Thyroid gland (tissue), 4 donors: ENCODE results near the gene RANBP10. TPM values are rescaled to one million over a fixed set of nuclear protein-coding genes. Genes with fewer than 3 reads are reported as not detected.
A peak's percentile ranks its signal among the peaks of the same experiment; 100 is the strongest.
"Not testable (repeated sequence)": the region's sequence is repeated elsewhere in the genome, so short reads cannot be mapped to it uniquely, and the experiment has no call there.

Experiments
- DNase-seq, 2 donors: peaks; one replicate each; pipeline ENCODE4 v3.0.0-alpha.2; 2019
- H3K27ac ChIP-seq, 3 donors: fragments of 200-600 bp; sonication (generic); 1 replicate in 2 of 3; 2 replicates in 1 of 3; pipeline ENCODE4 v1.5.1; 2016 to 2019; ENCODE audit warnings: mild to moderate bottlenecking in 1 of 3, moderate library complexity in 1 of 3
- H3K27me3 ChIP-seq: fragments of 200-600 bp; sonication (generic); one replicate; pipeline ENCODE4 v1.5.1; 2019
- H3K36me3 ChIP-seq, 2 donors: fragments of 200-600 bp; sonication (generic); one replicate each; pipeline ENCODE4 v1.5.1; 2016 to 2019
- H3K4me1 ChIP-seq, 2 donors: fragments of 200-600 bp; sonication (generic); one replicate each; pipeline ENCODE4 v1.5.1; 2017 to 2019
- H3K4me3 ChIP-seq, 3 donors: fragments of 200-600 bp; sonication (generic); replicated peaks in 1 of 3; 1 replicate in 2 of 3; 2 replicates in 1 of 3; pipeline ENCODE4 v1.5.1; 2016; ENCODE audit warnings: mild to moderate bottlenecking in 1 of 3
- H3K9me3 ChIP-seq: fragments of 200-600 bp; sonication (generic); one replicate; pipeline ENCODE4 v1.5.1; 2017
- POLR2A ChIP-seq, 2 donors: fragments of 450-650 bp; IDR thresholded peaks; one replicate each; pipeline ENCODE4 v1.6.1; 2017; ENCODE audit warnings: antibody characterized with exemption in 2 of 2, mild to moderate bottlenecking in 2 of 2, moderate library complexity in 1 of 2
- WGBS, 2 donors: methylation state at CpG; one replicate each; pipeline ENCODE4 v1.1.5; 2017; 5-methylcytosine and 5-hydroxymethylcytosine counted together
- intact Hi-C: fragments of 100-400 bp; cut with DNase I; formaldehyde crosslinking; loops from one replicate; pipeline ENCODE4 v1.15.1; 2023
- total RNA-seq, 4 donors: library from RNA; depleted of rRNA; stranded (reverse); fragments of >200 nt; gene quantifications; one replicate each; pipeline ENCODE4 v1.2.3, GENCODE V29; 2016
- TF ChIP-seq, protein P1 (sequence below), 6 experiments: fragments of 200-600 bp in 3 of 6; fragments of 450-650 bp in 3 of 6; sonication (generic) in 3 of 6; IDR thresholded peaks; one replicate each; pipeline ENCODE4 v1.5.1; 2016 to 2019; ENCODE audit warnings: antibody characterized with exemption in 6 of 6, mild to moderate bottlenecking in 2 of 6, inconsistent platforms in 1 of 6, moderate library complexity in 1 of 6

Gene RANBP10
- total RNA-seq, 4 donors from 2014 or later: 9.2 to 13.0 (median 11.0) TPM

DNA sequence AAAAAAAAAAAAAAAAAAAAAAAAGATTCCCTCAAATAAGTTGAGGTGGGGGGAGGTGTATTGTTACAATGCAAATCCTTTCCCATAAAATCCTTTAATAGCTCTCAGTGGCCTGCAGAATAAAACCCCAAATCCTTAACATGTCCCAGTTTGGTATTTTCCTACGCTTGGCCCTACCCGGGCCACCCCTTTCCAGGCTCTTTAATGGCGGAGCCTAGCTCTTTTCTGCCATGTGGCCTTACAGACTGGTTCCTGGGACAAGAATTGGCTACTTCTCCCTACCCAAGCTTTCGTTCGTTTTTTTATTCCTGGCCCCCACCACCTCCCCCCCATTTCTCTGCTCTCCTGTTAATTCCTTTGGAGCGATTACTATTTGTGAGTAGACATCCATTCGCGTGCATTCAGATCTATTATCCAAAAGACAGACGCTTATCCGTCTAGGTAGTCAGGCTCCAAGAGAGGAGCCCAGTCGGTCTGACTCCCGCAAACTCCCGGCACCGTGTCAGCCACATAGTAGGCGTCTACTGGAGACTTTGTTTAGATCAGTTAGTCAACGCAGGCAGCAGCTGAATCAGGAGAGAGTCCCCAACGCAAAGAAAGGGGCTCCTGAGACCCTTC is 34.9 kb upstream of the RANBP10 start:
- DNase-seq: no peak
- TF ChIP-seq POLR2A (IDR thresholded peaks at IDR 0.05): no peak
- TF ChIP-seq, protein P1, sequence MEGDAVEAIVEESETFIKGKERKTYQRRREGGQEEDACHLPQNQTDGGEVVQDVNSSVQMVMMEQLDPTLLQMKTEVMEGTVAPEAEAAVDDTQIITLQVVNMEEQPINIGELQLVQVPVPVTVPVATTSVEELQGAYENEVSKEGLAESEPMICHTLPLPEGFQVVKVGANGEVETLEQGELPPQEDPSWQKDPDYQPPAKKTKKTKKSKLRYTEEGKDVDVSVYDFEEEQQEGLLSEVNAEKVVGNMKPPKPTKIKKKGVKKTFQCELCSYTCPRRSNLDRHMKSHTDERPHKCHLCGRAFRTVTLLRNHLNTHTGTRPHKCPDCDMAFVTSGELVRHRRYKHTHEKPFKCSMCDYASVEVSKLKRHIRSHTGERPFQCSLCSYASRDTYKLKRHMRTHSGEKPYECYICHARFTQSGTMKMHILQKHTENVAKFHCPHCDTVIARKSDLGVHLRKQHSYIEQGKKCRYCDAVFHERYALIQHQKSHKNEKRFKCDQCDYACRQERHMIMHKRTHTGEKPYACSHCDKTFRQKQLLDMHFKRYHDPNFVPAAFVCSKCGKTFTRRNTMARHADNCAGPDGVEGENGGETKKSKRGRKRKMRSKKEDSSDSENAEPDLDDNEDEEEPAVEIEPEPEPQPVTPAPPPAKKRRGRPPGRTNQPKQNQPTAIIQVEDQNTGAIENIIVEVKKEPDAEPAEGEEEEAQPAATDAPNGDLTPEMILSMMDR (IDR thresholded peaks at IDR 0.05): no peak
- Histone ChIP-seq H3K4me3 (peak overlapping the region in 1 of 3 donors; percentile 62), H3K36me3 (no peaks in the 10 kb centered on the region), H3K4me1 (peaks cover 33 to 35% of the 10 kb centered on the region in 2 donors), H3K27me3 (no peaks in the 10 kb centered on the region), H3K9me3 (no peaks in the 10 kb centered on the region), H3K27ac (peak overlapping the region; percentile 100)
- 48 to 58% methylated on average over 15 to 17 of the region's 17 CpGs for WGBS, 2 donors
- intact Hi-C loops: loop anchor here (5.0 kb wide), 1 partner anchor 34 kb away; the partner anchor contains the start of genes RANBP10 and TSNAXIP1

DNA sequence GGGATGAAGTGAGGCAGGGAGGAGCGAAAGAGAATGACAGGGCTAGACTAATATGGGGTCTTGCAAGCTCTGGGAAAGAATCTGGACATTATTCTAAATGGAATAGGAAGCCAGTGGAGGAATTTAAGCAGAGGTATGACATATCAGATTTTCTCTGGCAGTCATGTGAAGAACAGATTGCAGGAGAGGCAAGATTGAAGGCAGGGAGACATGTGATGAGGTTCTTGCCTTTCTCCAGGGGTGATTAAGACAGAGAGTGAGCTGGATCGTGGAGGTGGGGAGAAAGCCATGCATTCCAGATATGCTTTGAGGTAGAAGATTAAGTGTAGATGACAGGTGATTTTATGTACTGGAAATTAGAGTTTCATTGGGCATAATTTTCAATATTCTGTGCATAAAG is 31.5 kb upstream of the RANBP10 start:
- TF ChIP-seq POLR2A (IDR thresholded peaks at IDR 0.05): no peak
- TF ChIP-seq, protein P1 (IDR thresholded peaks at IDR 0.05): no peak
- intact Hi-C loops: no loop called here
- H3K9me3 ChIP-seq: no peaks in the 10 kb centered on the region
- H3K4me3 ChIP-seq: no peak overlapping the region
- H3K36me3 ChIP-seq: no peaks in the 10 kb centered on the region
- peaks cover 8 to 11% of the 10 kb centered on the region in 2 donors for H3K4me1 ChIP-seq
- H3K27ac ChIP-seq: no peak overlapping the region
- no peaks in the 10 kb centered on the region for H3K27me3 ChIP-seq
- DNase-seq: no peak
- WGBS, 2 donors: 88 to 91% methylated on average over 2 of the region's 2 CpGs

DNA sequence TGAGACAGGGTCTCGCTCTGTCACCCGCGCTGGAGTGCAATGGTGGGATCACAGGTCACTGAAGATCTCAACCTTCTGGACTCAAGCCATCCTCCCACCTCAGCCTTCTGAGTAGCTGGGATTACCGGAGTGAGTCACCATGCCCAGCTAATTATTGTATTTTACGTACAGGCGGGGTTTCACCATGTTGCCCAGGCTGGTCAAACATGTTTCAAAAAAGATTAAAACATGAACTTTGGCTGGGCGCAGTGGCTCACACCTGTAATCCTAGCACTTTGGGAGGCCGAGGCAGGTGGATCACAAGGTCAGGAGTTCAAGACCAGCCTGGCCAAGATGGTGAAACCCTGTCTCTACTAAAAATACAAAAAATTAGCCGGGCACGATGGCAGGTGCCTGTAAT is 30.8 kb upstream of the RANBP10 start:
- H3K36me3 ChIP-seq, H3K27me3 ChIP-seq, intact Hi-C loops: not testable (repeated sequence)

DNA sequence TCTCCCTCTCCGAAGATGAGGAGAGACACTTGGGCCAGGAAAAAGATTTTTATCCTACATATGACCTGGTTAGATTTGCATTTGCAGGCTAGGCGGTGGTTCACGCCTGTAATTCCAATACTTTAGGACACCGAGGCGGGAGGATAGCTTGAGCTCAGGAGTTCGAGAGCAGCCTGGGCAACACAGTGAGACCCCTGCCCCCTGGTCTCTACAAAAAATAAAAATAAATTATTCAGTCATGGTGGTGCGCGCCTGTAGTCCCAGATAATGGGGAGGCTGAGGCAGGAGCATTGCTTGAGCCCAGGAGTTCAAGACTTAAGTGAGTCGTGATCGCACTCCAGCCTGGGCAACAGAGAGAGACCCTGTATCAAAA is 27.9 kb upstream of the RANBP10 start:
- Histone ChIP-seq H3K9me3 (no peaks in the 10 kb centered on the region), H3K4me1 (peaks cover 8 to 13% of the 10 kb centered on the region in 2 donors), H3K27me3 (no peaks in the 10 kb centered on the region), H3K4me3 (no peak overlapping the region), H3K27ac (peak overlapping the region in 1 of 3 donors; percentile 43), H3K36me3 (peaks cover 7 to 12% of the 10 kb centered on the region in 2 donors)
- TF ChIP-seq POLR2A (IDR thresholded peaks at IDR 0.05): no peak
- TF ChIP-seq, protein P1 (IDR thresholded peaks at IDR 0.05): no peak
- 74 to 81% methylated on average over 10 of the region's 10 CpGs for WGBS, 2 donors
- no peak for DNase-seq
- intact Hi-C loops: no loop called here

More for the DNA sequence above, 30.8 kb upstream of the RANBP10 start:
- not testable (repeated sequence) for H3K9me3 ChIP-seq, H3K27ac ChIP-seq, H3K4me3 ChIP-seq, DNase-seq
- 94% methylated on average over 10 of the region's 10 CpGs for WGBS, 2 donors
- peaks cover 11 to 13% of the 10 kb centered on the region in 2 donors for H3K4me1 ChIP-seq

DNA sequence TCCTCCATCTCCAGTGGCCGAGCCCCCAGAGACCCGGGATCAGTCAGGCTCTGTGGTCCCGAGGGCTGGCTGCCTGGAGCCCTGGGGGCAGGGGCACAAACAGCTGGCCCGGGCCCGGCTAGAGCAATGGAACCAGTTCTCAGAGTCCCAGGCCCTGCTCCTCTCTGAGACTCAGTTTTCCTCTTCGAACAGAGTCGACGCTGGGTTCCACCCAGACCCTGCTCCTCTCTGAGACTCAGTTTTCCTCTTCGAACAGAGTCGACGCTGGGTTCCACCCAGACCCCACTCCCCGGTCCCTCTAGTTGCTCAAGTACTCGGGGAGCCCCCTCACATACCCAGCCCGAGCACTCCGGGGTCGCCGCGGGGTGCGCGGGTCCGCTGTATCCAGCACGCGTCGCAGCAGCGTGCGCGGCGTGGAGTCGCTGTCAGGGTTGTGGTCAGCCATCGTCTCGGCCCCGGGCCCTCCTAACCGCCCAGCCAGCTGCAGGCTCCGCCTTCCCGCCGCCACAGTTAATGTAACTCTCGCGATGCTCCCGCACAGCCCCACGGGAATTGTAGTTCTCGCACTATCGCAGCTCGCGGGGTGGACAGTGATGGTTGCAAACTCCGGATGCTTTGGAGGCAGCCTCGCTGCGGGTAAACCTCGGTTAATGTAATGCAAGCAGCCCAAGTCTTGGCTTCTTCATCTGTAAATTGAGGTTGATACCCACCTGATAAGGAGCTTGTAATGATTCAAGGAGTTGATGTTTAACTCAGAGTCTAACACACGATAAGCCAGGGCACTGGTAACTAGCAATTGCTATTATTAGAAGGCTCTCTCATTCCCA is 27.3 kb upstream of the RANBP10 start:
- WGBS, 2 donors: 2% methylated on average over 18 to 27 of the region's 49 CpGs
- intact Hi-C loops: no loop called here
- no peaks in the 10 kb centered on the region for H3K27me3 ChIP-seq
- DNase-seq: peak; percentile 91 to 92
- H3K36me3 ChIP-seq: peaks cover 8 to 14% of the 10 kb centered on the region in 2 donors
- TF ChIP-seq, protein P1 (IDR thresholded peaks at IDR 0.05): no peak
- peak in 1 of 2 donors; percentile 84 for TF ChIP-seq POLR2A (IDR thresholded peaks at IDR 0.05)
- no peaks in the 10 kb centered on the region for H3K9me3 ChIP-seq
- peak overlapping the region in 2 of 3 donors; percentile 41 to 43 for H3K27ac ChIP-seq
- H3K4me1 ChIP-seq: peaks cover 8 to 13% of the 10 kb centered on the region in 2 donors
- peak overlapping the region; percentile 33 to 71 (median 68) for H3K4me3 ChIP-seq
